Mesothelial cell of epicardium (in vitro differentiated cells): ENCODE measurements around the gene ZFYVE28. TPM values are rescaled to one million over a fixed set of nuclear protein-coding genes. Genes with fewer than 3 reads are reported as not detected.

Experiments
- DNase-seq, 2 experiments: peaks; one replicate each; pipeline ENCODE4 v3.0.0; 2021; ENCODE audit warnings: low spot score in 2 of 2; ENCODE audit not compliant: unreplicated experiment in 2 of 2
- H3K27ac Mint-ChIP-seq: 2 replicates; pipeline ENCODE4 v1.8.0; 2021; ENCODE audit warnings: mixed read lengths
- H3K27me3 Mint-ChIP-seq: 2 replicates; pipeline ENCODE4 v1.8.0; 2021; ENCODE audit warnings: low read depth, mixed read lengths
- H3K36me3 Mint-ChIP-seq: 2 replicates; pipeline ENCODE4 v1.8.0; 2021; ENCODE audit warnings: mixed read lengths
- H3K4me1 Mint-ChIP-seq: 2 replicates; pipeline ENCODE4 v1.8.0; 2021; ENCODE audit warnings: mixed read lengths
- H3K4me3 Mint-ChIP-seq: 2 replicates; pipeline ENCODE4 v1.8.0; 2021; ENCODE audit warnings: mild to moderate bottlenecking, moderate library complexity, mixed read lengths
- H3K9me3 Mint-ChIP-seq: 2 replicates; pipeline ENCODE4 v1.8.0; 2021; ENCODE audit warnings: mixed read lengths
- CTCF ChIP-seq: fragments of 200-600 bp; sonication (generic); IDR thresholded peaks from one replicate; pipeline ENCODE4 v1.5.0; 2021; ENCODE audit warnings: antibody characterized with exemption; ENCODE audit not compliant: unreplicated experiment
- total RNA-seq: library from RNA; stranded (reverse); gene quantifications from 3 replicates; pipeline ENCODE4 v1.2.1, GENCODE V29; 2021

The ZFYVE28 gene
- total RNA-seq, 1 donor from 2014 or later, result 0.51 TPM

- Mint-ChIP-seq H3K4me1 (peaks cover 30% of the 10 kb centered on the region), H3K4me3 (no peak overlapping the region), H3K36me3 (peaks cover 2% of the 10 kb centered on the region), H3K27me3 (no peaks in the 10 kb centered on the region), H3K27ac (no peak overlapping the region), H3K9me3 (peaks cover 9% of the 10 kb centered on the region)
- no peak for TF ChIP-seq CTCF
- DNase-seq, result peak; percentile 18 to 30
These were observed 128.0 kb downstream of the ZFYVE28 start for GRCh38 chr4:2290488-2290887.

GRCh38 chr4:2289955-2290333 is 128.5 kb downstream of the ZFYVE28 start:
- TF ChIP-seq CTCF, result no peak
- H3K9me3 Mint-ChIP-seq, result peaks cover 9% of the 10 kb centered on the region
- no peak overlapping the region for H3K4me3 Mint-ChIP-seq
- peak; percentile 14 to 34 for DNase-seq
- peaks cover 30% of the 10 kb centered on the region for H3K4me1 Mint-ChIP-seq
- H3K27me3 Mint-ChIP-seq, result no peaks in the 10 kb centered on the region
- H3K27ac Mint-ChIP-seq, result no peak overlapping the region
- peaks cover 2% of the 10 kb centered on the region for H3K36me3 Mint-ChIP-seq

DNA sequence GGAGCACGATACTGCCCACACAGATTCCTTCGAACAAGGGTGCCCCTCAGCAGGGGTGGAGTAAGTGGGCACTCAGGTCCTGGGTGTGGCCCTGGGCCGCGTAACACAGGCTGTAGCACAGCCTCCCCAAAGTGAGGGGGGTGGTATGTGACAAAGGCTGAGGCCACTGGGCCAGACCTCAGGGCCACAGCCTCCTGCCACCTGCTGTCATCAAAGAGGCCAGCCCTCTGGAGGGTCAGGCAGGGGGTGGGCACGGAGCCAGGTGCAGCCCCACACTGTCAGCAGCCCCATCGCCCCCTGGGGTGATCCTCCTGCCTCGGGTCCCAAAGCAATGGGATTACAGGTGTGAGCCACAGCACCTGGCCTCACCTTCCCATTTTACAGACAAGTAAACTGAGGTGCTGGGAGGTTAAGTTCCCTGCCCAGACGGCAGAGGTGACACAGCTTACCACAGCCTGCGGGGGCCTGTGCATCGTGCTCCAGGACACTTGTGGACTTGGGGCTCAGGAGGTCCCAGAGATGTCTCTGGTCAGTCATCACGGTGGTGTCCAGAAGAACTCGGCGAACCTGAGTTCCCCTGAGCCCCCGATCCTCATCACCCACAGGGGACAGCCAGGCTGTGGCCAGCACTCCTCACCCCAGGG is 129.0 kb downstream of the ZFYVE28 start:
- DNase-seq, result peak; percentile 5 to 30
- Mint-ChIP-seq H3K27ac (no peak overlapping the region), H3K4me3 (no peak overlapping the region), H3K9me3 (peaks cover 8% of the 10 kb centered on the region), H3K4me1 (peaks cover 30% of the 10 kb centered on the region), H3K27me3 (no peaks in the 10 kb centered on the region), H3K36me3 (peaks cover 2% of the 10 kb centered on the region)
- no peak for TF ChIP-seq CTCF

- TF ChIP-seq CTCF, result no peak
- H3K9me3 Mint-ChIP-seq, result no peaks in the 10 kb centered on the region
- H3K27ac Mint-ChIP-seq, result no peak overlapping the region
- peak in 1 of 2 experiments; percentile 14 for DNase-seq
- no peaks in the 10 kb centered on the region for H3K27me3 Mint-ChIP-seq
- peaks cover 28% of the 10 kb centered on the region for H3K4me1 Mint-ChIP-seq
- no peak overlapping the region for H3K4me3 Mint-ChIP-seq
- no peaks in the 10 kb centered on the region for H3K36me3 Mint-ChIP-seq
These were observed 130.3 kb downstream of the ZFYVE28 start for GRCh38 chr4:2288051-2288541.

- H3K27me3 Mint-ChIP-seq, result no peaks in the 10 kb centered on the region
- peak in 1 of 2 experiments; percentile 6 for DNase-seq
- no peaks in the 10 kb centered on the region for H3K36me3 Mint-ChIP-seq
- H3K4me1 Mint-ChIP-seq, result peaks cover 23% of the 10 kb centered on the region
- no peak overlapping the region for H3K4me3 Mint-ChIP-seq
- no peak overlapping the region for H3K27ac Mint-ChIP-seq
- H3K9me3 Mint-ChIP-seq, result no peaks in the 10 kb centered on the region
- no peak for TF ChIP-seq CTCF
These were observed 130.9 kb downstream of the ZFYVE28 start for GRCh38 chr4:2287594-2287915.
